ENCODE measurements around the gene HOXB5.

The HOXB5 gene

DNA sequence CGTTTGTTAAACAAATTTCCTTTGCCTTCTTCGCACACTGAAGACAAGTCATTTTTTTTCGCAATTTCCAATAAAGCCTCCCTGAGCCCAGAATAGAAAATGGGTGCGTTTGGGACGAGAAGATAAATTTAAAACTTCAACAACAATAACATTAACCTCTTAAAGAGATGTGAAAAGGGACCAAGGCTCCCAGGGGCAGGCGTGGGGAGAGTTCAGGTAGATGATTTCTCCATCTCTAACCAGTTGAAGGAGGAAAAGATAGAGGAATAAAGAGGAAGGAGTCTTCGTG is 14.2 kb downstream of the HOXB5 start:
- H3K4me3 ChIP-seq (replicated peaks; ENCODE audit: low read depth, low read length), result no peak overlapping the region
- TF ChIP-seq CTCF (IDR thresholded peaks at IDR 0.05; ENCODE audit: low read depth, low read length, missing control alignments), result no peak
- DNase-seq (ENCODE audit: extremely low read depth, low read depth), result no peak

GRCh38 chr17:48578616-48579470 is 14.7 kb downstream of the HOXB5 start:
- H3K4me3 ChIP-seq (replicated peaks; ENCODE audit: low read depth, low read length), result peak overlapping the region; percentile 12; the same call in 1 of the 2 replicates
- no peak for DNase-seq (ENCODE audit: extremely low read depth, low read depth)
- TF ChIP-seq CTCF (IDR thresholded peaks at IDR 0.05; ENCODE audit: low read depth, low read length, missing control alignments), result no peak

DNA sequence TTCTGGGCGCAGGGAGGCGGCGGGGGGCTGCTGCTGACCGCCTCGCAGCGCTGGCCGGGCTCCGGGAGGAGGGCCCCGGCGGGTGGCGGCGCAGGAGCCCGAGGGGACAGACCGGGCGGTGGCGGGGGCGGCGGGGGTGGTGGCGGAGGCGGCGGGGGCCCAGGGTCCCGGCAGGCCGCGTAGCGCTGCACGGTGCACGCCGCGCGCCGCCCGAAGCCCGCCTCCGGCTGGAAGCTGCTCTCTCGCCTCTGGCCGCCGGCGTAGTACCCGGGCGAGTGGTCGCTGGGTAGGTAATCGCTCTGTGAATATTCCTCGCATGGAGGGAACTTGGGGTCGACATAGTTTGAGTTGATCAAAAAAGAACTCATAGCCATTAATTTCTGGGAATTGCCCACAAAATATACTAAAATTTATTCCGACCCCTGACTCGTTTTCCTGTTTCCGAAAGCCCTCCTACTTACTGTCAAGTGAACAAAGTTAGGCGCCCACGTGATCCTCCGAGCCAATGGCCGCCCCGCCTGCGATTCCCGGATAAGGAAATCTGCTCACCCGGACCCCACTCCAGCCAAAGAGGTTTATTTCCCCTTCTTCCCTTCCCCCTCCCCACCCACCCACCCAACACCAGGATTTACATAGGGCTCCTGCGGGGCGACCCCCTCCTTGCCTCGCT is 15.5 kb downstream of the HOXB5 start, which contains the start of gene HOXB4:
Gene HOXB4 (minus strand): TSS at position 405 of the 670 bp plus-strand sequence. CDS start 31 bp downstream, at position 374.
- no peak for DNase-seq (ENCODE audit: extremely low read depth, low read depth)
- TF ChIP-seq CTCF (IDR thresholded peaks at IDR 0.05; ENCODE audit: low read depth, low read length, missing control alignments), result no peak
- H3K4me3 ChIP-seq (replicated peaks; ENCODE audit: low read depth, low read length), result peak within 1 kb of the TSS; percentile 31

- no peak for DNase-seq (ENCODE audit: extremely low read depth, low read depth)
- H3K4me3 ChIP-seq (replicated peaks; ENCODE audit: low read depth, low read length), result peak overlapping the region; percentile 31
- no peak for TF ChIP-seq CTCF (IDR thresholded peaks at IDR 0.05; ENCODE audit: low read depth, low read length, missing control alignments)
These were observed 16.1 kb downstream of the HOXB5 start for GRCh38 chr17:48577330-48577945.

DNA sequence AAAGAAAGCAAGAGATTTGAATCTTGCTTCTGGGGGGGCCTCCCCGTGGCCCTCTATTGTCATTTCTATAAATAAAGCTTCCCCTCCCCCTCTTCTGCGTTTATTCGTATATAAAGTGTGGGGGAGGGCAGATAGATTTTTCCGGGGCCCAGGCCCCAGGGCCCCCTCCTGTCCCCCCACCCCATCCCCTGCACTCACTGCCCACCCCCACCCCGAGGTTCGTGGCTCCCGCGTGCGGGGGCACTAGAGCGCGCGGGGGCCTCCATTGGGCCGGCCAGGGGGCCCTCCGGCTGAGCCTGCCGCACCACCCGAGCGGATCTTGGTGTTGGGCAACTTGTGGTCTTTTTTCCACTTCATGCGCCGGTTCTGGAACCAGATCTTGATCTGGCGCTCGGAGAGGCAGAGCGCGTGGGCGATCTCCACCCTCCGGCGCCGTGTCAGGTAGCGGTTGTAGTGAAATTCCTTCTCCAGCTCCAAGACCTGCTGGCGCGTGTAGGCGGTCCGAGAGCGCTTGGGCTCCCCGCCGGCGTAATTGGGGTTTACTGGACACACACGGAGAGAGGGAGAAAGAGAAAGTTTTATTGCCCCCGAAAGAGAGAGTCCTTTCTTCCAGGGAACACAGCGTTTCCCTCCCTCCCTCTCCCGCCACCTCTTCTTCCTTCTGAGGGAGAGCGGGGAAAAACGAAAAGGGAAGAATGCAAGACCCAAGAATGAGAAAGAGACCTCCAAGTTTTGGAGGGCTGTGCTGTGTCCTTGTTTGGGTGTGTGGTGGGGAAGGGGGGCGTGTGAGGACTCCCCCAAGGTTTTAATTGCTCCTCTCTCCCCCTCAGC is 16.9 kb downstream of the HOXB5 start:
- no peak for TF ChIP-seq CTCF (IDR thresholded peaks at IDR 0.05; ENCODE audit: low read depth, low read length, missing control alignments)
- no peak for DNase-seq (ENCODE audit: extremely low read depth, low read depth)
- peak overlapping the region; percentile 31 for H3K4me3 ChIP-seq (replicated peaks; ENCODE audit: low read depth, low read length)
